Measurements from ENCODE around the gene SERPINB10.

GRCh38 chr18:63951302-63951705 is 43.5 kb downstream of the SERPINB10 start:
- TF ChIP-seq EZH2 (IDR thresholded peaks at IDR 0.05; ENCODE audit: insufficient read depth, low read length): no peak
- TF ChIP-seq CTCF (IDR thresholded peaks at IDR 0.05; ENCODE audit: insufficient read depth, low read depth, low read length): peak; percentile 50
